CD4-positive, CD25-positive, alpha-beta regulatory T cell (primary cell): ENCODE data around the gene PHPT1. TPM values are rescaled to one million over a fixed set of nuclear protein-coding genes. Genes with fewer than 3 reads are reported as not detected.

ENCODE experiments used
- ATAC-seq, 2 donors: fragments of 150-1000 bp; cut with Tn5 transposase; one replicate each; pipeline ENCODE4 v1.10.0; 2021; ENCODE audit warnings: low read depth in 2 of 2, moderate number of reproducible peaks in 2 of 2, moderate library complexity in 1 of 2
- DNase-seq, 3 donors: peaks; one replicate each; pipeline versions ENCODE4 v3.0.0 to v3.0.0-alpha.2; 2012 to 2022; ENCODE audit warnings: mixed read lengths in 1 of 3
- H3K27ac ChIP-seq: one replicate; pipeline ENCODE4 v1.7.0; 2013; ENCODE audit warnings: mild to moderate bottlenecking, low read length; ENCODE audit not compliant: insufficient read depth, poor library complexity, severe bottlenecking
- H3K27me3 ChIP-seq: one replicate; pipeline ENCODE4 v1.7.0; 2013; ENCODE audit warnings: low read length; ENCODE audit not compliant: control insufficient read depth, insufficient read depth
- H3K36me3 ChIP-seq: one replicate; pipeline ENCODE4 v1.7.0; 2013; ENCODE audit warnings: mild to moderate bottlenecking, low read length, moderate library complexity; ENCODE audit not compliant: control insufficient read depth, insufficient read depth
- H3K4me1 ChIP-seq: 2 replicates; pipeline ENCODE4 v1.7.0; 2013; ENCODE audit warnings: mild to moderate bottlenecking, low read length; ENCODE audit not compliant: insufficient read depth, control insufficient read depth, poor library complexity, severe bottlenecking
- H3K4me3 ChIP-seq: one replicate; pipeline ENCODE4 v1.7.0; 2013; ENCODE audit warnings: low read depth, mild to moderate bottlenecking, low read length, moderate library complexity
- H3K9me3 ChIP-seq, 2 experiments: 1 replicate in 1 of 2; 2 replicates in 1 of 2; pipeline ENCODE4 v1.7.0; 2013; ENCODE audit warnings: low read length in 2 of 2, mild to moderate bottlenecking in 1 of 2, moderate library complexity in 1 of 2; ENCODE audit not compliant: control insufficient read depth in 2 of 2
- H3K27ac Mint-ChIP-seq, 3 donors: one replicate each; pipeline ENCODE4 v1.8.0; 2020 to 2022; ENCODE audit warnings: mild to moderate bottlenecking in 3 of 3, mixed read lengths in 3 of 3, moderate library complexity in 2 of 3
- H3K27me3 Mint-ChIP-seq: one replicate; pipeline ENCODE4 v1.8.0; 2022; ENCODE audit warnings: mild to moderate bottlenecking, mixed read lengths
- H3K36me3 Mint-ChIP-seq: one replicate; pipeline ENCODE4 v1.8.0; 2020; ENCODE audit warnings: mixed read lengths
- H3K4me1 Mint-ChIP-seq, 4 donors: one replicate each; pipeline ENCODE4 v1.8.0; 2020 to 2022; ENCODE audit warnings: mixed read lengths in 4 of 4, mild to moderate bottlenecking in 1 of 4
- H3K4me3 Mint-ChIP-seq, 4 donors: one replicate each; pipeline ENCODE4 v1.8.0; 2020 to 2022; ENCODE audit warnings: mild to moderate bottlenecking in 4 of 4, mixed read lengths in 4 of 4, moderate library complexity in 3 of 4
- H3K9me3 Mint-ChIP-seq, 7 donors: one replicate each; pipeline ENCODE4 v1.8.0; 2020 to 2022; ENCODE audit warnings: mixed read lengths in 7 of 7, mild to moderate bottlenecking in 3 of 7, moderate library complexity in 2 of 7
- polyA plus RNA-seq, 4 donors: library from polyadenylated mRNA; unstranded; fragments of 300-500 nt; fragmentation: Illumina TruSeq; gene quantifications; one replicate each; pipeline ENCODE4 v1.2.3, GENCODE V29; 2021
- total RNA-seq: library from RNA; stranded (reverse); gene quantifications from one replicate; pipeline ENCODE4 v1.2.3, GENCODE V29; 2022

Gene PHPT1
- total and polyA plus RNA-seq, 5 donors from 2014 or later: 33.7 to 95.8 (median 80.1) TPM

DNA sequence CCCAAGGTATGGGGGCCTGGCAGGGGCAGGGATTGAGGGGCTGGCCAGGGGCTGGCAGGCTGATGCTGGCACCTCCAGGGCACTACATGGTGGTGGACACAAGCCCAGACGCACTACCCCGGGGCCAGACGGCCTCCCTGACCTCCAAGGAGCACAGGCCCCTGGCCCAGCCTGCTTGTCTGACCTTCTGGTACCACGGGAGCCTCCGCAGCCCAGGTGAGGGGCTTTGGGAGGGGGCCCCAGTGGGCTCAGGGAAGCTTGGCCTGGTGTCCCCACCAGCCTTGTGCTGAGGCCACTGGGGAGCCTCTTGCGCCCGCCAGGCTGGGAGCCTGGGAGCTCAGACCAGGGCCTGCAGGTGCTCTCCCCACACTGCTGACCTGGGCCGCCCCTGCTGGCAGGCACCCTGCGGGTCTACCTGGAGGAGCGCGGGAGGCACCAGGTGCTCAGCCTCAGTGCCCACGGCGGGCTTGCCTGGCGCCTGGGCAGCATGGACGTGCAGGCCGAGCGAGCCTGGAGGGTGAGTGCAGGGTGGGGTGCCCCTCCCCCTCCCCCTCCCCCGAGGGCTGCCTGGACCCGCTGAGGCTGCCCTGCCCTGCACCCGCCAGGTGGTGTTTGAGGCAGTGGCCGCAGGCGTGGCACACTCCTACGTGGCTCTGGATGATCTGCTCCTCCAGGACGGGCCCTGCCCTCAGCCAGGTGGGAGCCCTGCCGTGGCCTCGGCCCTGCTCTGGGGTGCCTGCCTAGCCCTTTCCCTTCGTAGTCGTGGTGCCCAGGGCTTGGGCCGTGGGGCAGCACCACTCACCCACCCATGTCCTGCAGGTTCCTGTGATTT lies 8.6 kb downstream of the PHPT1 start:
- H3K4me1 ChIP-seq: no peaks in the 10 kb centered on the region
- H3K4me3 ChIP-seq: no peak overlapping the region
- Mint-ChIP-seq H3K27ac (no peak overlapping the region), H3K36me3 (peaks cover 3% of the 10 kb centered on the region), H3K4me3 (no peak overlapping the region), H3K27me3 (no peaks in the 10 kb centered on the region), H3K4me1 (peaks cover 0 to 2% (median 0%) of the 10 kb centered on the region in 4 donors), H3K9me3 (peaks cover 0 to 1% (median 0%) of the 10 kb centered on the region in 7 donors)
- H3K27ac ChIP-seq: no peak overlapping the region
- DNase-seq (no peak), ATAC-seq (no peak)
- H3K36me3 ChIP-seq: peaks cover 16% of the 10 kb centered on the region
- H3K9me3 ChIP-seq: no peaks in the 10 kb centered on the region
- H3K27me3 ChIP-seq: no peaks in the 10 kb centered on the region

DNA sequence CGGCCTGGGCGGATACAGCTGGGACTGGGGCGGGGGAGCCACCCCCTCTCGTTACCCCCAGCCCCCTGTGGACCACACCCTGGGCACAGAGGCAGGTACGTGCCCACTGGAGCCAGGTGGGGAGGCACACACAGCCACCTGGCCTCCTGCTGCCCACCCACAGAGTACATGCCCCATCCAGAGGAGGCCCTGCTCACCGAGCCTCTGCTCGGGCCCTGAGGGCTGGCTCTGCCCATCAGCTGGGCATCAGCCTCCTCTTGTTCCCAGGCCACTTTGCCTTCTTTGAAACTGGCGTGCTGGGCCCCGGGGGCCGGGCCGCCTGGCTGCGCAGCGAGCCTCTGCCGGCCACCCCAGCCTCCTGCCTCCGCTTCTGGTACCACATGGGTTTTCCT lies 9.2 kb downstream of the PHPT1 start:
- Mint-ChIP-seq H3K4me3 (no peak overlapping the region), H3K9me3 (peaks cover 0 to 1% (median 0%) of the 10 kb centered on the region in 7 donors), H3K27ac (no peak overlapping the region), H3K36me3 (peaks cover 3% of the 10 kb centered on the region), H3K4me1 (peaks cover 0 to 2% (median under 1%) of the 10 kb centered on the region in 4 donors), H3K27me3 (no peaks in the 10 kb centered on the region)
- no peak for ATAC-seq
- no peaks in the 10 kb centered on the region for H3K27me3 ChIP-seq
- peaks cover 22% of the 10 kb centered on the region for H3K36me3 ChIP-seq
- H3K27ac ChIP-seq: no peak overlapping the region
- no peaks in the 10 kb centered on the region for H3K4me1 ChIP-seq
- no peaks in the 10 kb centered on the region for H3K9me3 ChIP-seq
- DNase-seq: no peak
- H3K4me3 ChIP-seq: no peak overlapping the region

DNA sequence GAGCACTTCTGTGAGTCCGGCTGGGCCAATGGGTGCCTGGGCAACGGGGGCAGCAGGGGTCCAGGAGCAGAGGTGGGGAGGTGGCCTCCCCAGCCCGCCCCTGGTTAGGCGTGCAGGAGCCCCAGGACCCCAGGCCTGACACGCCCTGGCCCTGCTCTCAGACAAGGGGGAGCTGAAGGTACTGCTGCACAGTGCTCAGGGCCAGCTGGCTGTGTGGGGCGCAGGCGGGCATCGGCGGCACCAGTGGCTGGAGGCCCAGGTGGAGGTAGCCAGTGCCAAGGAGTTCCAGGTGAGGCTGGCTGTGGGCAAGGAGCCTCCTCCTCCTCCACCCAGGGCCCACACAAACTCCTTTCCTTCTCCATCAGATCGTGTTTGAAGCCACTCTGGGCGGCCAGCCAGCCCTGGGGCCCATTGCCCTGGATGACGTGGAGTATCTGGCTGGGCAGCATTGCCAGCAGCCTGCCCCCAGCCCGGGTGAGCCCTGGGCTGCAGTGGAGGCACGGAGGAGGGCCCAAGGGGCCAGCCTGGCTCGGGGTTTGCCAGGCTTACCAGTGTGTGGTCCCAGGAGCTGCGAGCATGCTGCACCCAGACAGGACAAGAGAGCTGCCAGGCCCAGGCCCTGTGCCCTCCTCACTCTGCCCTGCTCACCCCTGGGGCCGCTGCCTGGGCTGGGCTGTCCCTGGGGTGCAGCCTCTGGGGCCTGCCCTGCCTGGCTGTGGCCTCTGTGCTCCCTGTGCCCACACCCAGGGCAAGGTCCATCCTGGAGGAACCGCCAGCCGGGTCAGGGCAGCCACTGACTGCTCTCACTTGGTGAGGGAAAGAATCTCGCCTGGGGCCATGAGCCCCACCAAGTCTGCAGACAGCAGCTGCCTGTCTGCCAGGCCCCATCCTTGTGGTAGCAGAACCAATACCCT lies 9.9 kb downstream of the PHPT1 start:
- no peak overlapping the region for H3K4me3 Mint-ChIP-seq
- Histone ChIP-seq H3K36me3 (peaks cover 28% of the 10 kb centered on the region), H3K27ac (no peak overlapping the region), H3K27me3 (no peaks in the 10 kb centered on the region), H3K4me1 (no peaks in the 10 kb centered on the region), H3K4me3 (no peak overlapping the region), H3K9me3 (no peaks in the 10 kb centered on the region)
- peaks cover 0 to 7% (median 6%) of the 10 kb centered on the region in 4 donors for H3K4me1 Mint-ChIP-seq
- DNase-seq (no peak), ATAC-seq (no peak)
- H3K27me3 Mint-ChIP-seq: no peaks in the 10 kb centered on the region
- no peak overlapping the region for H3K27ac Mint-ChIP-seq
- H3K9me3 Mint-ChIP-seq: peaks cover 0 to 1% (median 0%) of the 10 kb centered on the region in 7 donors
- H3K36me3 Mint-ChIP-seq: peaks cover 7% of the 10 kb centered on the region

DNA sequence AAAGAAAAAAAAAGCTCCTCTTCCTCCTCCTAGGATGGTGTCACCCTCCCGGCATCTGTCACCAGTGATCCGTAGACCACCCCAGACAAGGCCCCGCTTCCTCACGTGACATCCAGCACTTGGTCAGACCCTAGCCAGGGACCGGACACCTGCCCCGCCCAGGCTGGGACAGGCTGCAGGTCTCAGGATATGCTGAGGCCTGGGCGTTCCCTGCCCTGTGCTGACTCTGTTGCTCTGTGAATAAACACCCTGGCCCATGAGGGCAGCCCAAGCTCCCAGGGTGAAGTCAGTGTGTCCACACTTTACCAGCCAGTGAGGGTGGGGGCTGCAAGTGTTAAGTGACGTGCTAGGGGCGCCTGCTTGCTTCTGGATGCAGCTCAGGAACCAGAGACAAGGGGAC lies 11.3 kb downstream of the PHPT1 start:
- Histone ChIP-seq H3K4me1 (peaks cover 9% of the 10 kb centered on the region), H3K36me3 (peaks cover 28% of the 10 kb centered on the region), H3K4me3 (no peak overlapping the region), H3K9me3 (no peaks in the 10 kb centered on the region), H3K27ac (no peak overlapping the region), H3K27me3 (no peaks in the 10 kb centered on the region)
- Mint-ChIP-seq H3K36me3 (peaks cover 10% of the 10 kb centered on the region), H3K4me1 (peaks cover 0 to 19% (median 10%) of the 10 kb centered on the region in 4 donors), H3K27ac (no peak overlapping the region), H3K9me3 (peaks cover 0 to 1% (median 0%) of the 10 kb centered on the region in 7 donors), H3K4me3 (peak overlapping the region in 1 of 4 donors; percentile 48), H3K27me3 (no peaks in the 10 kb centered on the region)
- ATAC-seq (no peak), DNase-seq (no peak)

DNA sequence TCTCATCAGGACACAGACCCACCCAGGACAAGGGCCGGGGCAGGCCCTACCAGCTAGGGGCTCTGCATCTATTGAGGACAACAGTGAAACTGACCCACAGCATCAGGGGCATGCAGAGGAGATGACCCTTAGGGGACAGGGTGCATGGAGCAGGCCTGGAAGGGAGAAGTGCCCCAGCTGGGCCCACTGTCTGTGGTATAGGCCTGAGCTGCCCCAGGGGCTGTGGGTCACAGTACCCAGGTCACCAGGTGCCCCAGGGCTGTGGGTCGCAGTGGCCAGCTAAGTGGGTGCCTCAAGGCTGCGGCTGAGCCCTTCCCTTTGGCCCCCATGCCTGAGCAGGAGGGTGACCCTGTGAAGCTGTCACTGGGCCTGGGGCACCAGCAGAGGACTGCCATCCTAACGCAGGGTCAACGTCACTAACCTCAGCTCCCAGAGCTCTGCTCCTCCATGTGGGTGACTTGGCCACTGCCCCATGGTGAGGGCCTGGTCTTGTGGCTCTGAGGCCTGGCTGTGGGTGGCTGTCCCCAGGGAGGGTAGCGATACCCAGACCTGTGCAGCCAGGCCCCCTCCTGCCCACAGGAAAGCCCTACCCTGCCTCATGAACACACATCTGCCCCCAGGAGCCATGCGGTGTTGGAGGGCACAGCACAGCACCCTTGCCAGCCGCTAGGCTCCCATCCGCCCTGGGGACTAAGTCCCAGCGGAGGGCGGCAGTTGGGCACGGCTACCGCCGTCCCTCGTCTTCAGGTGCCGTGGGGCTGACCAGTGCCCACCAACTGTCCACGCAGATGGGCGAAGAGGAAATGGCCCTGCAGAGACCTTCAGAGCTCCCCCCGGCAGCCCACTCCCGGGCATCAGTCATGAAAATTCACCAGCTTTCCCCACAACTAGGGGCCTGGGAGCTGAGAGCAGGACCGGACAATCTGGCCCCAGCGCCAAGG lies 12.0 kb downstream of the PHPT1 start:
- Histone ChIP-seq H3K27me3 (no peaks in the 10 kb centered on the region), H3K4me3 (no peak overlapping the region), H3K4me1 (peaks cover 11% of the 10 kb centered on the region), H3K27ac (no peak overlapping the region), H3K36me3 (peaks cover 28% of the 10 kb centered on the region), H3K9me3 (no peaks in the 10 kb centered on the region)
- no peak for ATAC-seq
- Mint-ChIP-seq H3K4me1 (peaks cover 0 to 19% (median 10%) of the 10 kb centered on the region in 4 donors), H3K36me3 (peaks cover 10% of the 10 kb centered on the region), H3K9me3 (peaks cover 0 to 1% (median 0%) of the 10 kb centered on the region in 7 donors), H3K27me3 (no peaks in the 10 kb centered on the region), H3K27ac (no peak overlapping the region), H3K4me3 (no peak overlapping the region)
- DNase-seq: no peak

DNA sequence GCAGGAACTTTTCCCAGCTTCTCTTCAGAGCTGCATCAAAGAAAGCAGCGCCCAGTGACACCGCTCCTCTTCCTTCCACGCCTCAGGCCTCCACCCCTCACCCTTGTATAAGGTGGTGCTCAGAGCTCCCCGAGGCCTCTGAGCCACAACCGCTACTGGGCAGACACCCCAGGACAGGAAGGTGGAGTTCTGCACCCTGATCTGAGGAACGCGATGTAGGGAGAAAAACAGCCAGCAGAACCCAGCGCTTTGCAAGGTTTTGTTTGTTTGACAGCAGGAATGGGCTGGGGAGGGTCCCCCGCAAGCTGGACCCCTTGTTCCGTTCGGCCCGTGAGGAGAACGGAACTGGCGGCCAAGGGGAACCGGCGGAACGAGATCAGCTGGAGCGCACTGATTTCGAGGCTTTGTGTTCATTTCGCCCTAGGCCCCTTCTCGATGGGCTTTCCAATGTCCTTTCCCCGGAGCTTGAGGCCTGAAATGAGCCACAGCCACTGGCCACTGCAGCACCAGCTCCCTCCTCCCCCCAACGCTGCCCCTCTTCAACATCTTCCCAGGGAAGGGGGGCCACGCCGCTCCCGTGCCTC lies 12.8 kb downstream of the PHPT1 start:
- Mint-ChIP-seq H3K4me1 (peaks cover 0 to 19% (median 10%) of the 10 kb centered on the region in 4 donors), H3K27ac (no peak overlapping the region), H3K9me3 (peaks cover 0 to 1% (median 0%) of the 10 kb centered on the region in 7 donors), H3K36me3 (peaks cover 10% of the 10 kb centered on the region), H3K27me3 (no peaks in the 10 kb centered on the region), H3K4me3 (no peak overlapping the region)
- Histone ChIP-seq H3K9me3 (no peaks in the 10 kb centered on the region), H3K4me3 (no peak overlapping the region), H3K4me1 (peaks cover 11% of the 10 kb centered on the region), H3K36me3 (peaks cover 28% of the 10 kb centered on the region), H3K27me3 (no peaks in the 10 kb centered on the region), H3K27ac (no peak overlapping the region)
- no peak for ATAC-seq
- no peak for DNase-seq
